Pancreas (tissue), 10 donors: ENCODE data around the gene CHP2. TPM values are rescaled to one million over a fixed set of nuclear protein-coding genes. Genes with fewer than 3 reads are reported as not detected.
A peak's percentile ranks its signal among the peaks of the same experiment; 100 is the strongest.

Experiments used
- ATAC-seq, 4 donors: fragments of 200-7000 bp; cut with Tn5 transposase; one replicate each; pipeline versions ENCODE4 v1.8.0 to v1.9.1; 2020; ENCODE audit warnings: mild to moderate bottlenecking in 4 of 4, moderate library complexity in 4 of 4
- DNase-seq, 6 donors: peaks; one replicate each; pipeline ENCODE4 v3.0.0-alpha.2; 2020
- FAIRE-seq: peaks from 2 replicates; lab custom pipeline; 2012; peaks lifted over from hg19 to GRCh38; lab: Jason Lieb, UNC
- H3K27ac ChIP-seq, 4 donors: fragments of 200-600 bp; sonication (generic); 1 replicate in 3 of 4; 2 replicates in 1 of 4; pipeline versions ENCODE4 v1.5.0 to v1.8.0; 2020
- H3K27me3 ChIP-seq, 4 donors: fragments of 200-600 bp; one replicate each; pipeline ENCODE4 v1.8.0; 2021
- H3K36me3 ChIP-seq, 3 donors: fragments of 200-600 bp; sonication (generic) in 1 of 3; one replicate each; pipeline versions ENCODE4 v1.5.0 to v1.8.0; 2020 to 2021
- H3K4me1 ChIP-seq, 3 donors: fragments of 200-600 bp; one replicate each; pipeline ENCODE4 v1.8.0; 2021
- H3K4me3 ChIP-seq, 4 donors: fragments of 200-600 bp; sonication (generic) in 2 of 4; one replicate each; pipeline versions ENCODE4 v1.5.0 to v1.8.0; 2020 to 2021
- H3K9me3 ChIP-seq, 4 donors: fragments of 200-600 bp; one replicate each; pipeline ENCODE4 v1.8.0; 2021
- CTCF ChIP-seq, 4 donors: fragments of 200-600 bp; sonication (generic) in 3 of 4; IDR thresholded peaks; one replicate each; pipeline versions ENCODE4 v1.5.0 to v1.8.0; 2021; ENCODE audit warnings: antibody characterized with exemption in 4 of 4
- WGBS, 2 donors: extraction: QIAGEN DNeasy Blood & Tissue Kit; methylation state at CpG; one replicate each; pipeline ENCODE4 v1.1.7; 2013; 5-methylcytosine and 5-hydroxymethylcytosine counted together
- intact Hi-C, 3 donors: fragments of 100-400 bp; cut with DNase I; formaldehyde crosslinking; loops; one replicate each; pipeline versions ENCODE4 v1.11.1 to v1.14.2; 2022
- polyA plus RNA-seq, 2 donors: library from polyadenylated mRNA; stranded (reverse); fragments of 200-250 nt; gene quantifications; one replicate each; pipeline ENCODE4 v1.2.3, GENCODE V29; 2013
- total RNA-seq, 6 donors: library from RNA; stranded (reverse); fragmentation: NEBNext Ultra II Directional in 4 of 6; extraction: Animal tissue kit (Norgen Biotek cat#: 25700) in 4 of 6; gene quantifications; one replicate each; pipeline versions ENCODE4 v1.2.1 to v1.2.4, GENCODE V29; 2021 to 2023
- donor health status: healthy with polysubstance abuse.
- donor health status: DM: no; HTN: no; CAD: no; lungs with moderate emphysema.
- donor health status: DM: no; HTN: no; CAD: no.
- donor health status: control.
- donor health status: control.
- donor health status: Bipolar disorder and iron deficiency.
- donor health status: DM: yes; HTN: yes; CAD: no.
- donor health status: DM: no; HTN: no; CAD: no.
- donor health status: DM: no; HTN: no; CAD: no.
- donor health status: DM: yes; HTN: yes; CAD: no.

The CHP2 gene
- total RNA-seq = not detected
- not detected for polyA plus RNA-seq

GRCh38 chr16:23754594-23755483 is at the start of gene CHP2:
Gene CHP2, plus strand, starts transcription at chr16:23755026. Its CDS starts 24 bp downstream, at chr16:23755050.
- DNase-seq (peak in 5 of 6 donors; percentile 2 to 64 (median 37)), FAIRE-seq (no peak), ATAC-seq (peak; percentile 24 to 55 (median 28))
- H3K27me3 ChIP-seq = peaks cover 0 to 10% (median 5%) of the 10 kb centered on the region in 4 donors
- H3K4me1 ChIP-seq = peaks cover 0 to 8% (median 0%) of the 10 kb centered on the region in 3 donors
- intact Hi-C loops = no loop called here
- no peak within 1 kb of the TSS for H3K27ac ChIP-seq
- TF ChIP-seq CTCF (IDR thresholded peaks at IDR 0.05) = no peak
- no peaks in the 10 kb centered on the region for H3K9me3 ChIP-seq
- WGBS, 2 donors = 2 to 4% methylated on average over 74 to 80 of the region's 80 CpGs
- peak within 1 kb of the TSS in 3 of 4 donors; percentile 7 to 39 (median 25) for H3K4me3 ChIP-seq
- H3K36me3 ChIP-seq = no peaks in the 10 kb centered on the region

GRCh38 chr16:23705517-23705902 is 49.3 kb upstream of the CHP2 start:
- Histone ChIP-seq H3K4me3 (no peak overlapping the region), H3K27me3 (no peaks in the 10 kb centered on the region), H3K27ac (no peak overlapping the region), H3K9me3 (no peaks in the 10 kb centered on the region), H3K36me3 (no peaks in the 10 kb centered on the region), H3K4me1 (no peaks in the 10 kb centered on the region)
- DNase-seq (no peak), ATAC-seq (no peak), FAIRE-seq (no peak)
- 65 to 73% methylated on average over 2 of the region's 2 CpGs for WGBS, 2 donors
- TF ChIP-seq CTCF (IDR thresholded peaks at IDR 0.05) = no peak
- intact Hi-C loops = no loop called here

- no peaks in the 10 kb centered on the region for H3K9me3 ChIP-seq
- no peak overlapping the region for H3K4me3 ChIP-seq
- no peak for TF ChIP-seq CTCF (IDR thresholded peaks at IDR 0.05)
- no peaks in the 10 kb centered on the region for H3K36me3 ChIP-seq
- H3K4me1 ChIP-seq = no peaks in the 10 kb centered on the region
- ATAC-seq = no peak
- intact Hi-C loops = no loop called here
- 66 to 82% methylated on average over 4 of the region's 4 CpGs for WGBS, 2 donors
- no peak for DNase-seq
- H3K27ac ChIP-seq = no peak overlapping the region
- no peaks in the 10 kb centered on the region for H3K27me3 ChIP-seq
- no peak for FAIRE-seq
These were observed 48.4 kb upstream of the CHP2 start for GRCh38 chr16:23706439-23706838.

GRCh38 chr16:23709536-23709935 is 45.3 kb upstream of the CHP2 start:
- DNase-seq (no peak), FAIRE-seq (no peak), ATAC-seq (no peak)
- no peaks in the 10 kb centered on the region for H3K27me3 ChIP-seq
- H3K27ac ChIP-seq = no peak overlapping the region
- intact Hi-C loops = no loop called here
- H3K4me3 ChIP-seq = no peak overlapping the region
- no peaks in the 10 kb centered on the region for H3K4me1 ChIP-seq
- TF ChIP-seq CTCF (IDR thresholded peaks at IDR 0.05) = no peak
- H3K36me3 ChIP-seq = no peaks in the 10 kb centered on the region
- no peaks in the 10 kb centered on the region for H3K9me3 ChIP-seq

- FAIRE-seq (no peak), ATAC-seq (no peak), DNase-seq (no peak)
- Histone ChIP-seq H3K27me3 (no peaks in the 10 kb centered on the region), H3K27ac (no peak overlapping the region), H3K4me3 (no peak overlapping the region), H3K9me3 (no peaks in the 10 kb centered on the region), H3K4me1 (no peaks in the 10 kb centered on the region), H3K36me3 (no peaks in the 10 kb centered on the region)
- intact Hi-C loops = no loop called here
- no peak for TF ChIP-seq CTCF (IDR thresholded peaks at IDR 0.05)
- 53 to 73% methylated on average over 2 of the region's 2 CpGs for WGBS, 2 donors
These were observed 44.8 kb upstream of the CHP2 start for GRCh38 chr16:23710008-23710407.
